KOPT-K1 (cell line): Measurements from ENCODE around the gene ALPL.
"Not testable (repeated sequence)": the region's sequence is repeated elsewhere in the genome, so short reads cannot be mapped to it uniquely, and the experiment has no call there.

ENCODE experiments used
- H3K27ac ChIP-seq: fragments of 200-600 bp; sonication (generic); 2 replicates; pipeline ENCODE4 v1.5.1; 2016; ENCODE audit warnings: antibody characterized with exemption, mild to moderate bottlenecking, low read depth, low read length; ENCODE audit not compliant: poor library complexity, severe bottlenecking
- H3K36me3 ChIP-seq: fragments of 200-600 bp; sonication (generic); 2 replicates; pipeline ENCODE4 v1.5.1; 2017; ENCODE audit warnings: antibody characterized with exemption, mild to moderate bottlenecking, low read length, moderate library complexity; ENCODE audit not compliant: insufficient read depth
- H3K9me3 ChIP-seq: fragments of 200-600 bp; sonication (generic); 2 replicates; pipeline ENCODE4 v1.5.1; 2017; ENCODE audit warnings: antibody characterized with exemption, low read length, mild to moderate bottlenecking; ENCODE audit not compliant: insufficient read depth, poor library complexity, severe bottlenecking

The ALPL gene

DNA sequence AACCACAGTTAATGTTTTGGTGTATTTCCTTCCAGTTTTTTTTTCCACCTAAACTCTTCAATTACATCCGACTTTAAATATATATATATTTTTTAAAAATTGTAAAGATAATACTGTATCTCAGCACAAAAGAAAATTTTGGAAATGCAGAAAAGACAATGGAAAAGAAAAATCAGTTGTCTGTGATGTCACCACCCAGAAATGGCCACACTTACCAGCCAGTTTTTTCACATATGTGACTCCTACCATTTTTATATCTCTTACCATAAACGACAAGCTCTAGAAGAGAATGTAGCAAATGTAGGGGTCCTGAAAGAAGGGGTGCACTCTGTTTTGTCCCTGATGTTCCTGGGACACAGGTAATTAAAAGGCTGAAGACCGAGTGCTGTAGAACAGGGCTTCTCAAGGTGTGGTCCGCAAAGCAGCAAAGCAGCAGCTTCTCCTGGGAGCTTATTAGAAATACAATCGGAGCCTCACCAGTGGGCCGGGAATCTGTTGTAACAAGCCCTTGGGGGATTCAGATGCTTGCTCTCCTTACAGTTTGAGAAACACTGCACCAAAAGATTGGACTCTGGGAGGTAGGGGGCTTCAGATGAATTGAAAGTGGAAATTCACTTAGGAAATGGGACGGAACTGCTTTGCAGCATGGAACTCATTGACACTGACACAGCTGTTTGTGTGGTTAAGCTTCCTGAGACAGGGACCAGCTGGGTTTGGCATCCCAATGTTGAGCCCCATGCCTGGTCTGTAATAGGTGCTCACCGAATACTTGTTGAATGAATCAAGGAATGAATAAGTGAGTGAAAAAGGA is 44.1 kb downstream of the ALPL start:
- Histone ChIP-seq H3K27ac (no peak overlapping the region), H3K36me3 (no peaks in the 10 kb centered on the region), H3K9me3 (no peaks in the 10 kb centered on the region)

- H3K36me3 ChIP-seq = no peaks in the 10 kb centered on the region
- no peak overlapping the region for H3K27ac ChIP-seq
- no peaks in the 10 kb centered on the region for H3K9me3 ChIP-seq
Measured at GRCh38 chr1:21559788-21560567, 50.8 kb downstream of the ALPL start.

GRCh38 chr1:21560916-21561638 is 51.9 kb downstream of the ALPL start:
- no peaks in the 10 kb centered on the region for H3K9me3 ChIP-seq
- no peaks in the 10 kb centered on the region for H3K36me3 ChIP-seq
- H3K27ac ChIP-seq = no peak overlapping the region

DNA sequence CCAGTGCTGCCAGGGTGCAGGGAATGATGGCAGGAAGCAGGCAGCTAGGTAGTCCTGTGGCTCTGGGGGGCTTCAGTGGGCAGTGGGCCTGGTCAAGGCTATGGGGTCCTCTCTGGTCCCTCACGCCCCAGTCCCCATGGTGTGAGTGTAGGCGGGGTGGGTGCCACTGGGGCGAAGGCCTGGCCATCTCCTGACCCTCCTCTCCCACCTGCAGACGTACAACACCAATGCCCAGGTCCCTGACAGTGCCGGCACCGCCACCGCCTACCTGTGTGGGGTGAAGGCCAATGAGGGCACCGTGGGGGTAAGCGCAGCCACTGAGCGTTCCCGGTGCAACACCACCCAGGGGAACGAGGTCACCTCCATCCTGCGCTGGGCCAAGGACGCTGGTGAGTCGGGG is 53.7 kb downstream of the ALPL start:
- Histone ChIP-seq H3K27ac (no peak overlapping the region), H3K9me3 (no peaks in the 10 kb centered on the region), H3K36me3 (no peaks in the 10 kb centered on the region)

DNA sequence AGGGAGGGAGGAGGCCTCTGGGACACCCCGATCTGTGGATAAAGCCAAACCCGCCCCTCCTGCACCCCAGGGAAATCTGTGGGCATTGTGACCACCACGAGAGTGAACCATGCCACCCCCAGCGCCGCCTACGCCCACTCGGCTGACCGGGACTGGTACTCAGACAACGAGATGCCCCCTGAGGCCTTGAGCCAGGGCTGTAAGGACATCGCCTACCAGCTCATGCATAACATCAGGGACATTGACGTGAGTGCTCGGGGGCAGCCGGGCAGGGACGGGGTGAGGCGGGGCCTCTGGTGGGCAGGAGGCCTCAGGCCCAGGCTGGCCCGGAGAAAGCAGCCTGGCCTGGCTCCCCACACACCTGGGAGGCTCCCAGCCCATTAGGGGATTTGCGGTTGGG is 54.7 kb downstream of the ALPL start:
- H3K9me3 ChIP-seq = no peaks in the 10 kb centered on the region
- no peak overlapping the region for H3K27ac ChIP-seq
- H3K36me3 ChIP-seq = no peaks in the 10 kb centered on the region

DNA sequence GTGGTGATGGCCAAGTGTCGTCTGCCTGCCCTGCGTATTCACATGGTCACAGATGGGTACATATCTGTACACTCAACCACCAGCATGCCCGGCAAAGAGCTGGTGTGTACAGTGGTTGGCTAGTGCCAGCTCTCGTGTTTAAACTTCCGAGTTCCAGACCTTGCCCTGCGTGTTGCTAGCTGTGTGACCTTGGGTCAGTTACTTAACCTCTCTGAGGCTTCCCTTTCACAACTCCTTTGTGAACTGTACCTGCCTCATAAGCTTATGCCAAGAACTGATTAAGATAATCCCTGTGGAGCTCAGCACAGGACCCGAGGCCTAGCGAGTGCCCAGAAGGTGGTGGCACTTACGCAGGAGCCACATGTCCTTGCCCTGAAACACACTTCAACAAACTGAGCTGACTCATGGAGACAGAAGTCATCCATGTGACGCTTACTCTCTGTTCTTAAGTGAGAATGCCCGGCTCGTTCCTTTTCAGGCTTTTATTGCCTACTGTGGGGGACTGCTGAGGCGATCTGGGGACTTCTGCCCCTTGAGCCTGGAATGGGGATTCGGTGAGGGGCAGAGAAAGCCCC is 55.4 kb downstream of the ALPL start:
- H3K27ac ChIP-seq = no peak overlapping the region
- H3K36me3 ChIP-seq = no peaks in the 10 kb centered on the region
- H3K9me3 ChIP-seq = no peaks in the 10 kb centered on the region

GRCh38 chr1:21565285-21565684 is 56.1 kb downstream of the ALPL start:
- no peaks in the 10 kb centered on the region for H3K36me3 ChIP-seq
- no peaks in the 10 kb centered on the region for H3K9me3 ChIP-seq
- H3K27ac ChIP-seq = no peak overlapping the region

- not testable (repeated sequence) for H3K27ac ChIP-seq, H3K9me3 ChIP-seq, H3K36me3 ChIP-seq
Measured at GRCh38 chr1:21566361-21566760, 57.1 kb downstream of the ALPL start.

DNA sequence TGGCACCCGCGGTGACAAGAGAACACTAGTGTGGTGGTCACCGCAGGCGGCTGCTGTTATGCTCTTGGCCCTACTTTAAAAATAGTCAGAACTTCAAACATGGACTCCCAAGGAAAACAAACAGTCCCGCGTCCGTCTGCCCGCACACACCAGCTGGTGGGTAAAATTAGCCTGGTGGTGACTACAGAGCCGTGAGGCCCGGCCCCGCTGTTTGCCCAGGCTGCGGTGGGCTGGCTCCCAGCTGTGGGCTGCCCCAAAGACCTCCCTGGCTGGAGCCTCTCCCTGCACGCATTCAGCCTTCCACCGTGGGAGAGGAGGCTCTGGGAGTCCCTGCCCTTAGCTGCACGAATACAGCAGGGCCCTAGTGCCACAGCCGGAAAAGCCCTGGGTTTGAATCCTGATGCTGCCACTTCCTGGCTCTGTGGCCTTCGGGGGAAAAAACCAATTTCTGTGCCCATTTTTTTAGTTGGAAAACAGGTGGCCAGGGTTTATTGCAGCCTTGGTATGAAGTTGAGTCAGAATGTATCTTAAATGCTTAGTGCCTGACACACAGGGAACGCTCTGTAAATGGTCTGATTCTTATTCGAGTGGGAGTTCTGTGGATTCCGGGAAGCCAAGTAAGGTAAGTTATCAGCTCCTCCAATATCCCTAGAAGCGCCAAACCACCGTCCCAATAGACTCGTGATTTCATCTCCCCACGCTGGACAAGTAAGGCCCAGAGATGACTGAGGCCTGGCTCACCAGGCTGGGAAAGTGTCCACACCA is 58.2 kb downstream of the ALPL start:
- Histone ChIP-seq H3K36me3 (no peaks in the 10 kb centered on the region), H3K9me3 (no peaks in the 10 kb centered on the region), H3K27ac (no peak overlapping the region)

GRCh38 chr1:21568006-21568746 is 59.0 kb downstream of the ALPL start:
- Histone ChIP-seq H3K27ac (no peak overlapping the region), H3K36me3 (no peaks in the 10 kb centered on the region), H3K9me3 (no peaks in the 10 kb centered on the region)

- H3K36me3 ChIP-seq = no peaks in the 10 kb centered on the region
- H3K27ac ChIP-seq = no peak overlapping the region
- H3K9me3 ChIP-seq = no peaks in the 10 kb centered on the region
Measured at GRCh38 chr1:21568809-21569385, 59.7 kb downstream of the ALPL start.

DNA sequence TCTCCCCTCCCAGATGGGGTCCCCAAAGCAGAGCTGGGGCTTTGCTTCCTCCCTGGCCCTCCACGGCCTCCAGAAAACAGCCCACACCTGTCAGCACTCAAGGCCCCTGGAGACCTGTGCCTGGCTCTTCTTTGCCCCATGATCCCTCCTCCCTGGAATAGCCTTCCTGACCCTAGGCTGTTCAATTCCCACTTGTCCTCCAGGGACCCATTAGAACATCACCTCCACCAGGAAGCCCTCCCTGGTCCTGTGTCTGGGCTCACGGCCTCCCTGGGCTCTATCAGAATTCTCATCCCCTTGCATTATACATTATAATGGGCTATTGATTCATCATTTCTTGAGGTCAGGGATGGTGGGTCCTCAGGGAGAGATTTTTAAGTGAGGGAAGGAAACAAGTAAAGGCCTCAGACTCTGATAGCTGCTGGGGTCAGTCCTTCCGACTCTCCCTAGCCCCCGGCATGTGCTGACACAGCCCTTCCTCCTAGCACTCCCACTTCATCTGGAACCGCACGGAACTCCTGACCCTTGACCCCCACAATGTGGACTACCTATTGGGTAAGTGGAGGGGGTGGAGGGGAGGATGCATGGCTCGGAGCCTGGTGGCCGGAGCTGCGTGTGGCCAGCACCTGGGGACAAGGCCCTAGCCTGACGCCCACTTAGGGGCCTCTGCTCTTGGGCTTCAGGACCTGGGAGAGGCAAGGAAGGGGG is 60.8 kb downstream of the ALPL start:
- H3K9me3 ChIP-seq = no peaks in the 10 kb centered on the region
- no peak overlapping the region for H3K27ac ChIP-seq
- H3K36me3 ChIP-seq = no peaks in the 10 kb centered on the region

GRCh38 chr1:21570528-21570875 is 61.3 kb downstream of the ALPL start:
- Histone ChIP-seq H3K36me3 (no peaks in the 10 kb centered on the region), H3K9me3 (no peaks in the 10 kb centered on the region), H3K27ac (no peak overlapping the region)
